ENCODE data around the gene FBXW5. TPM values are rescaled to one million over a fixed set of nuclear protein-coding genes. Genes with fewer than 3 reads are reported as not detected.

Gene FBXW5
- polyA plus RNA-seq, 1 donor from 2014 or later: 138 TPM

- H2AFZ ChIP-seq (ENCODE audit: low read depth, low read length): no peak overlapping the region
- no peaks in the 10 kb centered on the region for H3K27me3 ChIP-seq (ENCODE audit: insufficient read depth, low read depth, low read length)
- H3K9me2 ChIP-seq (ENCODE audit: insufficient read depth, low read length): no peaks in the 10 kb centered on the region
- H3F3A ChIP-seq (ENCODE audit: insufficient read depth, low read length, poor library complexity, severe bottlenecking): no peaks in the 10 kb centered on the region
- TF ChIP-seq EZH2 (IDR thresholded peaks at IDR 0.05; ENCODE audit: borderline replicate concordance, insufficient read depth, low read length, poor library complexity, severe bottlenecking) (no peak), RAD21 (conservative IDR thresholded peaks at IDR 0.05) (no peak), EP300 (conservative IDR thresholded peaks at IDR 0.05; ENCODE audit: poor library complexity, severe bottlenecking) (no peak), MXI1 (conservative IDR thresholded peaks at IDR 0.05; ENCODE audit: poor library complexity, severe bottlenecking) (no peak), REST (IDR thresholded peaks at IDR 0.05; ENCODE audit: borderline replicate concordance) (no peak), TAF1 (IDR thresholded peaks at IDR 0.05; ENCODE audit: low read depth) (no peak), POLR2AphosphoS5 (IDR thresholded peaks at IDR 0.05) (no peak), SMC3 (conservative IDR thresholded peaks at IDR 0.05; ENCODE audit: poor library complexity) (no peak), CTCF (IDR thresholded peaks at IDR 0.05; ENCODE audit: poor library complexity, severe bottlenecking) (no peak)
- no peak overlapping the region for H3K9ac ChIP-seq (ENCODE audit: low read length)
- no peak overlapping the region for H3K4me2 ChIP-seq (ENCODE audit: low read length)
- no peaks in the 10 kb centered on the region for H4K20me1 ChIP-seq (ENCODE audit: insufficient read depth)
- no peaks in the 10 kb centered on the region for H3K36me3 ChIP-seq (ENCODE audit: insufficient read depth, low read length)
- no peak overlapping the region for H3K4me3 ChIP-seq (ENCODE audit: low read length)
- H3K79me2 ChIP-seq (replicated peaks; ENCODE audit: insufficient read depth, low read length): no peaks in the 10 kb centered on the region
- H3K9me3 ChIP-seq (ENCODE audit: low read length): no peaks in the 10 kb centered on the region
- no peak overlapping the region for H3K27ac ChIP-seq (ENCODE audit: low read length)
Measured at GRCh38 chr9:136955202-136955942, 10.8 kb upstream of the FBXW5 start.

- Histone ChIP-seq H4K20me1 (ENCODE audit: insufficient read depth) (no peaks in the 10 kb centered on the region), H3K4me2 (ENCODE audit: low read length) (no peak overlapping the region), H3K79me2 (replicated peaks; ENCODE audit: insufficient read depth, low read length) (no peaks in the 10 kb centered on the region), H3K36me3 (ENCODE audit: insufficient read depth, low read length) (no peaks in the 10 kb centered on the region), H3K27me3 (ENCODE audit: insufficient read depth, low read depth, low read length) (no peaks in the 10 kb centered on the region), H3K9me3 (ENCODE audit: low read length) (no peaks in the 10 kb centered on the region), H3K9ac (ENCODE audit: low read length) (no peak overlapping the region), H3K9me2 (ENCODE audit: insufficient read depth, low read length) (no peaks in the 10 kb centered on the region), H3F3A (ENCODE audit: insufficient read depth, low read length, poor library complexity, severe bottlenecking) (no peaks in the 10 kb centered on the region), H2AFZ (ENCODE audit: low read depth, low read length) (no peak overlapping the region), H3K4me3 (ENCODE audit: low read length) (no peak overlapping the region), H3K27ac (ENCODE audit: low read length) (no peak overlapping the region)
- TF ChIP-seq POLR2AphosphoS5 (IDR thresholded peaks at IDR 0.05): no peak
- TF ChIP-seq EZH2 (IDR thresholded peaks at IDR 0.05; ENCODE audit: borderline replicate concordance, insufficient read depth, low read length, poor library complexity, severe bottlenecking): no peak
- no peak for TF ChIP-seq TAF1 (IDR thresholded peaks at IDR 0.05; ENCODE audit: low read depth)
- TF ChIP-seq SMC3 (conservative IDR thresholded peaks at IDR 0.05; ENCODE audit: poor library complexity): no peak
- TF ChIP-seq RAD21 (conservative IDR thresholded peaks at IDR 0.05): no peak
- no peak for TF ChIP-seq EP300 (conservative IDR thresholded peaks at IDR 0.05; ENCODE audit: poor library complexity, severe bottlenecking)
Measured at GRCh38 chr9:136954270-136955083, 9.9 kb upstream of the FBXW5 start.
